A549 (cell line): ENCODE data around the gene LRRC70. TPM values are rescaled to one million over a fixed set of nuclear protein-coding genes. Genes with fewer than 3 reads are reported as not detected.

ENCODE experiments used
- ATAC-seq, 2 experiments: fragments of 200-7000 bp in 1 of 2; fragments of >200 bp in 1 of 2; cut with Nextera tagmentation in 1 of 2; cut with Tn5 transposase in 1 of 2; 3 replicates each; pipeline versions ENCODE4 v1.8.0 to v1.9.1; 2018 to 2020; ENCODE audit warnings: mild to moderate bottlenecking in 1 of 2, moderate library complexity in 1 of 2
- CTCF ChIA-PET: fragments of 300-600 bp; sonication (Branson Sonifier 250); formaldehyde crosslinking; extraction: SDS; loops from one replicate; lab custom pipeline; 2021; ENCODE audit warnings: antibody characterized with exemption, inconsistent platforms; lab: Yijun Ruan, JAX
- POLR2A ChIA-PET: fragments of 350-600 bp; formaldehyde crosslinking; extraction: SDS; loops from one replicate; lab custom pipeline; 2021; ENCODE audit warnings: antibody characterized with exemption, inconsistent platforms; lab: Yijun Ruan, JAX
- DNase-seq, 2 experiments: peaks; one replicate each; pipeline versions ENCODE4 v3.0.0 to v3.0.0-alpha.2; 2011 to 2016; ENCODE audit warnings: low read depth in 1 of 2, low spot score in 1 of 2
- FAIRE-seq: peaks from 2 replicates; lab custom pipeline; 2011; peaks lifted over from hg19 to GRCh38; lab: Jason Lieb, UNC
- H3K27ac ChIP-seq, 2 experiments: fragments of >200 bp; sonication (Bioruptor Twin); formaldehyde crosslinking; 3 replicates each; pipeline ENCODE4 v1.5.1; 2016 to 2017
- H3K4me1 ChIP-seq: fragments of >200 bp; sonication (Bioruptor Twin); formaldehyde crosslinking; 3 replicates; pipeline ENCODE4 v1.6.1; 2016
- H3K4me2 ChIP-seq: fragments of >200 bp; sonication (Bioruptor Twin); formaldehyde crosslinking; 3 replicates; pipeline ENCODE4 v1.6.1; 2016
- H3K4me3 ChIP-seq: fragments of >200 bp; sonication (Bioruptor Twin); formaldehyde crosslinking; 3 replicates; pipeline ENCODE4 v1.5.1; 2016
- H3K9me3 ChIP-seq: fragments of >200 bp; sonication (Bioruptor Twin); formaldehyde crosslinking; 3 replicates; pipeline ENCODE4 v1.6.1; 2016
- BCL3 ChIP-seq: fragments of >200 bp; sonication (Bioruptor Twin); formaldehyde crosslinking; IDR thresholded peaks from 3 replicates; pipeline ENCODE4 v1.6.1; 2016
- BHLHE40 ChIP-seq: IDR thresholded peaks from 2 replicates; pipeline ENCODE4 v1.6.1; 2012; ENCODE audit warnings: low read depth, low read length, inconsistent platforms
- CBX8 ChIP-seq: fragments of 200-600 bp; sonication (generic); IDR thresholded peaks from 2 replicates; pipeline ENCODE4 v1.6.1; 2016
- CEBPB ChIP-seq, 2 experiments: fragments of >200 bp in 1 of 2; sonication (Bioruptor Twin) in 1 of 2; formaldehyde crosslinking in 1 of 2; IDR thresholded peaks; 2 replicates each; pipeline ENCODE4 v1.6.1; 2012 to 2016
- CHD2 ChIP-seq: fragments of 150-350 bp; IDR thresholded peaks from 2 replicates; pipeline ENCODE4 v1.6.1; 2014; ENCODE audit warnings: low read length; ENCODE audit not compliant: partially characterized antibody
- CHD4 ChIP-seq: fragments of 200-600 bp; sonication (generic); IDR thresholded peaks from 2 replicates; pipeline ENCODE4 v1.6.1; 2016; ENCODE audit warnings: antibody characterized with exemption, mild to moderate bottlenecking, borderline replicate concordance
- EHF ChIP-seq: fragments of 250-450 bp; sonication (Bioruptor Pico); IDR thresholded peaks from 2 replicates; pipeline ENCODE4 v1.5.0; 2020; ENCODE audit warnings: mild to moderate bottlenecking
- EHMT2 ChIP-seq: fragments of 200-600 bp; sonication (generic); IDR thresholded peaks from 2 replicates; pipeline ENCODE4 v1.6.1; 2016; ENCODE audit warnings: antibody characterized with exemption, low read depth, mild to moderate bottlenecking, moderate library complexity
- ESRRA ChIP-seq: fragments of 150-350 bp; IDR thresholded peaks from 2 replicates; pipeline ENCODE4 v1.6.1; 2014; ENCODE audit warnings: mild to moderate bottlenecking, low read length, borderline replicate concordance
- FOSL2 ChIP-seq, 2 experiments: fragments of 450-650 bp in 1 of 2; fragments of >200 bp in 1 of 2; sonication (Bioruptor Twin) in 1 of 2; formaldehyde crosslinking; IDR thresholded peaks; 2 replicates each; pipeline versions ENCODE4 v1.5.0 to v1.6.1; 2016 to 2020; ENCODE audit warnings: mild to moderate bottlenecking in 1 of 2, moderate library complexity in 1 of 2
- FOXS1 ChIP-seq: fragments of 250-450 bp; sonication (Bioruptor Pico); IDR thresholded peaks from 2 replicates; pipeline ENCODE4 v1.5.0; 2020; ENCODE audit warnings: mild to moderate bottlenecking, moderate library complexity
- HES2 ChIP-seq: fragments of >200 bp; sonication (Bioruptor Twin); formaldehyde crosslinking; IDR thresholded peaks from 2 replicates; pipeline ENCODE4 v1.6.1; 2016
- HMGXB4 ChIP-seq: fragments of 250-450 bp; sonication (Bioruptor Pico); IDR thresholded peaks from 2 replicates; pipeline ENCODE4 v1.5.0; 2021; ENCODE audit warnings: mild to moderate bottlenecking, moderate library complexity, borderline replicate concordance
- JUN ChIP-seq, 2 experiments: fragments of >200 bp; sonication (Bioruptor Twin); formaldehyde crosslinking; IDR thresholded peaks; 2 replicates in 1 of 2; 3 replicates in 1 of 2; pipeline ENCODE4 v1.6.1; 2016 to 2017
- JUNB ChIP-seq: fragments of >200 bp; sonication (Bioruptor Twin); formaldehyde crosslinking; IDR thresholded peaks from 2 replicates; pipeline ENCODE4 v1.6.1; 2016
- KDM1A ChIP-seq: fragments of 200-600 bp; sonication (generic); IDR thresholded peaks from 2 replicates; pipeline ENCODE4 v1.6.1; 2016; ENCODE audit warnings: low read depth, mild to moderate bottlenecking
- KDM5A ChIP-seq: fragments of 200-600 bp; sonication (generic); IDR thresholded peaks from 2 replicates; pipeline ENCODE4 v1.6.1; 2016; ENCODE audit warnings: antibody characterized with exemption, mild to moderate bottlenecking
- MAZ ChIP-seq: fragments of 150-350 bp; IDR thresholded peaks from 2 replicates; pipeline ENCODE4 v1.6.1; 2014; ENCODE audit warnings: antibody characterized with exemption, low read depth, low read length, borderline replicate concordance
- NFE2L2 ChIP-seq: fragments of 150-350 bp; conservative IDR thresholded peaks from 2 replicates; pipeline ENCODE4 v1.6.1; 2014; ENCODE audit warnings: low read length
- PBX3 ChIP-seq: IDR thresholded peaks from 2 replicates; pipeline ENCODE4 v1.6.1; 2012
- PHF8 ChIP-seq: fragments of 200-600 bp; sonication (generic); IDR thresholded peaks from 2 replicates; pipeline ENCODE4 v1.6.1; 2016; ENCODE audit warnings: low read depth, mild to moderate bottlenecking, antibody characterized with exemption, moderate library complexity, borderline replicate concordance
- POLR2AphosphoS2 ChIP-seq: conservative IDR thresholded peaks from 2 replicates; pipeline ENCODE4 v1.6.1; 2012; ENCODE audit warnings: low read length, improper control_type of control experiment, inconsistent platforms
- REST ChIP-seq: fragments of 200-600 bp; sonication (generic); IDR thresholded peaks from 2 replicates; pipeline ENCODE4 v1.6.1; 2016; ENCODE audit warnings: antibody characterized with exemption, mild to moderate bottlenecking, moderate library complexity
- SREBF2 ChIP-seq: fragments of 450-650 bp; IDR thresholded peaks from 2 replicates; pipeline ENCODE4 v1.6.1; 2014; ENCODE audit warnings: mild to moderate bottlenecking, moderate library complexity
- TFCP2L1 ChIP-seq: fragments of 250-450 bp; sonication (Bioruptor Pico); IDR thresholded peaks from 2 replicates; pipeline ENCODE4 v1.5.0; 2021; ENCODE audit warnings: mild to moderate bottlenecking
- TP53 ChIP-seq: fragments of 250-450 bp; sonication (Bioruptor Pico); IDR thresholded peaks from 2 replicates; pipeline ENCODE4 v1.5.0; 2021; ENCODE audit warnings: mild to moderate bottlenecking, moderate library complexity
- USF2 ChIP-seq: fragments of 450-650 bp; IDR thresholded peaks from 2 replicates; pipeline ENCODE4 v1.6.1; 2014; ENCODE audit warnings: antibody characterized with exemption
- ZFP36 ChIP-seq: fragments of 450-650 bp; IDR thresholded peaks from 2 replicates; pipeline ENCODE4 v1.6.1; 2014; ENCODE audit warnings: borderline replicate concordance; ENCODE audit not compliant: partially characterized antibody
- ZNF302 ChIP-seq: fragments of 250-450 bp; sonication (Bioruptor Pico); IDR thresholded peaks from 2 replicates; pipeline ENCODE4 v1.9.0; 2021; ENCODE audit warnings: inconsistent platforms, mild to moderate bottlenecking, moderate library complexity
- WGBS: methylation state at CpG from one replicate; pipeline ENCODE4 v1.1.6; 2017; ENCODE audit errors: missing lambda C conversion rate; 5-methylcytosine and 5-hydroxymethylcytosine counted together
- polyA plus RNA-seq, 4 experiments: library from polyadenylated mRNA; depleted of rRNA in 3 of 4; stranded (reverse); fragments of >200 nt; fragmentation: RNase III in 1 of 4; extraction: RNeasy Plus Mini Kit Qiagen cat#74134 plus additional on column Dnase treatment in 1 of 4; gene quantifications; 2 replicates in 3 of 4; 3 replicates in 1 of 4; pipeline ENCODE4 v1.2.3, GENCODE V29; 2011 to 2017

Gene LRRC70
- polyA plus RNA-seq, 2 of the 4 experiments (the other 2 are of a cell fraction), result 0.32 TPM; not detected in 1

- TF ChIP-seq KDM5A (no peak), NFE2L2 (no peak), USF2 (no peak), ESRRA (no peak), CEBPB (IDR thresholded peaks at IDR 0.05) (no peak), PHF8 (no peak), CHD2 (no peak), FOXS1 (CRISPR knock-in tag) (no peak), CBX8 (no peak), POLR2AphosphoS2 (no peak), MAZ (no peak), KDM1A (no peak), JUN (IDR thresholded peaks at IDR 0.05) (no peak), PBX3 (no peak), FOSL2 (IDR thresholded peaks at IDR 0.05) (no peak), FOSL2 (CRISPR knock-in tag; IDR thresholded peaks at IDR 0.05) (no peak), REST (no peak), HMGXB4 (no peak), CHD4 (no peak), SREBF2 (no peak)
- ATAC-seq (no peak), DNase-seq (no peak), FAIRE-seq (no peak)
- Histone ChIP-seq H3K4me3 (no peak overlapping the region), H3K4me2 (no peak overlapping the region), H3K4me1 (no peaks in the 10 kb centered on the region), H3K27ac (no peak overlapping the region), H3K9me3 (peaks cover 3% of the 10 kb centered on the region; the same call in 2 of the 3 replicates)
- ChIA-PET CTCF (no interaction called here), POLR2A (no interaction called here)
- 97% methylated on average over 9 of the region's 9 CpGs for WGBS
These were observed 5.6 kb upstream of the LRRC70 start for GRCh38 chr5:62572918-62573514.

- WGBS, result 91% methylated on average over 2 of the region's 2 CpGs
- POLR2A ChIA-PET, result no interaction called here
- FAIRE-seq (no peak), ATAC-seq (no peak), DNase-seq (no peak)
- Histone ChIP-seq H3K27ac (no peak overlapping the region), H3K9me3 (no peaks in the 10 kb centered on the region), H3K4me1 (no peaks in the 10 kb centered on the region), H3K4me2 (no peak overlapping the region), H3K4me3 (no peak overlapping the region)
- CTCF ChIA-PET, result no interaction called here
- TF ChIP-seq KDM5A, result no peak
- no peak for TF ChIP-seq HES2
- TF ChIP-seq ZNF302 (CRISPR knock-in tag), result no peak
- TF ChIP-seq TFCP2L1 (CRISPR knock-in tag), result no peak
- no peak for TF ChIP-seq JUNB
- TF ChIP-seq ZFP36, result no peak
- TF ChIP-seq CHD4, result no peak
- TF ChIP-seq TP53 (CRISPR knock-in tag), result no peak
- no peak for TF ChIP-seq EHF (CRISPR knock-in tag)
- TF ChIP-seq EHMT2, result no peak
- TF ChIP-seq BCL3, result no peak
- TF ChIP-seq MAZ, result no peak
- TF ChIP-seq BHLHE40, result no peak
These were observed 4.0 kb upstream of the LRRC70 start for GRCh38 chr5:62574599-62574998.
